Ishikawa (cell line): ENCODE results near the gene ZNF865.

ENCODE experiments used
- CEBPB ChIP-seq: IDR thresholded peaks from 2 replicates; pipeline ENCODE4 v1.6.1; 2012
- CREB1 ChIP-seq: IDR thresholded peaks from 2 replicates; pipeline ENCODE4 v1.6.1; 2012; ENCODE audit warnings: low read depth
- EGR1 ChIP-seq: IDR thresholded peaks from 2 replicates; pipeline ENCODE4 v1.6.1; 2012
- EP300 ChIP-seq: IDR thresholded peaks from 2 replicates; pipeline ENCODE4 v1.6.1; 2012; ENCODE audit warnings: borderline replicate concordance
- FOXM1 ChIP-seq: IDR thresholded peaks from 2 replicates; pipeline ENCODE4 v1.6.1; 2012; ENCODE audit warnings: low read depth, borderline replicate concordance
- NFIC ChIP-seq: IDR thresholded peaks from 2 replicates; pipeline ENCODE4 v1.6.1; 2012
- RAD21 ChIP-seq: IDR thresholded peaks from 2 replicates; pipeline ENCODE4 v1.6.1; 2012; ENCODE audit warnings: low read depth
- TAF1 ChIP-seq: IDR thresholded peaks from 2 replicates; pipeline ENCODE4 v1.6.1; 2012; ENCODE audit warnings: low read depth, mild to moderate bottlenecking
- TCF12 ChIP-seq: IDR thresholded peaks from 2 replicates; pipeline ENCODE4 v1.6.1; 2012; ENCODE audit warnings: low read depth
- TEAD4 ChIP-seq: IDR thresholded peaks from 2 replicates; pipeline ENCODE4 v1.6.1; 2012
- YY1 ChIP-seq: IDR thresholded peaks from 2 replicates; pipeline ENCODE4 v1.6.1; 2012; ENCODE audit warnings: low read depth
- TF ChIP-seq, protein P1 (sequence below): IDR thresholded peaks from 2 replicates; pipeline ENCODE4 v1.6.1; 2012
- TF ChIP-seq, protein P2 (sequence below): IDR thresholded peaks from 2 replicates; pipeline ENCODE4 v1.6.1; 2012; ENCODE audit warnings: low read depth, mild to moderate bottlenecking
- TF ChIP-seq, protein P3 (sequence below): IDR thresholded peaks from 2 replicates; pipeline ENCODE4 v1.6.1; 2012

The ZNF865 gene

DNA sequence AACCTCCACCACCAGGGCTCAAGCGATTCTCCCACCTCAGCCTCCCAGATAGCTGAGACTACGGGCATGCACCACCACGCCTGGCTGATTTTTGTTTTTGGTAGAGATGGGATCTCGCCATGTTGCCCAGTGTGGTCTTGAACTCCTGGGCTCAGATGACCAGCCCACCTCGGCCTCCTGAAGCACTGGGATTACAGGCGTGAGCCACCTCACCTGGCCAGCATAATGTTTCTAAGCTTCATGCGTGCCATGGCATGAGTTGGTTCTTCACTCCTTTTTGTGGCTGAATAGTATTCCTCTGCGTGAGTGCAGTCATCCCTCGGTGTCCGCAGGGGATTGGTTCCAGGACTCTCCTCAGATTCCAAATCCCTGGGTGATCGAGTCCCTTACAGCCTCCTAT lies 20.6 kb upstream of the ZNF865 start:
- TF ChIP-seq, protein P1, sequence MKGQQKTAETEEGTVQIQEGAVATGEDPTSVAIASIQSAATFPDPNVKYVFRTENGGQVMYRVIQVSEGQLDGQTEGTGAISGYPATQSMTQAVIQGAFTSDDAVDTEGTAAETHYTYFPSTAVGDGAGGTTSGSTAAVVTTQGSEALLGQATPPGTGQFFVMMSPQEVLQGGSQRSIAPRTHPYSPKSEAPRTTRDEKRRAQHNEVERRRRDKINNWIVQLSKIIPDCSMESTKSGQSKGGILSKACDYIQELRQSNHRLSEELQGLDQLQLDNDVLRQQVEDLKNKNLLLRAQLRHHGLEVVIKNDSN: no peak
- TF ChIP-seq EGR1 (no peak), NFIC (no peak), EP300 (no peak), CREB1 (no peak), TEAD4 (no peak), FOXM1 (no peak), TCF12 (no peak), RAD21 (no peak), CEBPB (no peak)
- TF ChIP-seq, protein P2, sequence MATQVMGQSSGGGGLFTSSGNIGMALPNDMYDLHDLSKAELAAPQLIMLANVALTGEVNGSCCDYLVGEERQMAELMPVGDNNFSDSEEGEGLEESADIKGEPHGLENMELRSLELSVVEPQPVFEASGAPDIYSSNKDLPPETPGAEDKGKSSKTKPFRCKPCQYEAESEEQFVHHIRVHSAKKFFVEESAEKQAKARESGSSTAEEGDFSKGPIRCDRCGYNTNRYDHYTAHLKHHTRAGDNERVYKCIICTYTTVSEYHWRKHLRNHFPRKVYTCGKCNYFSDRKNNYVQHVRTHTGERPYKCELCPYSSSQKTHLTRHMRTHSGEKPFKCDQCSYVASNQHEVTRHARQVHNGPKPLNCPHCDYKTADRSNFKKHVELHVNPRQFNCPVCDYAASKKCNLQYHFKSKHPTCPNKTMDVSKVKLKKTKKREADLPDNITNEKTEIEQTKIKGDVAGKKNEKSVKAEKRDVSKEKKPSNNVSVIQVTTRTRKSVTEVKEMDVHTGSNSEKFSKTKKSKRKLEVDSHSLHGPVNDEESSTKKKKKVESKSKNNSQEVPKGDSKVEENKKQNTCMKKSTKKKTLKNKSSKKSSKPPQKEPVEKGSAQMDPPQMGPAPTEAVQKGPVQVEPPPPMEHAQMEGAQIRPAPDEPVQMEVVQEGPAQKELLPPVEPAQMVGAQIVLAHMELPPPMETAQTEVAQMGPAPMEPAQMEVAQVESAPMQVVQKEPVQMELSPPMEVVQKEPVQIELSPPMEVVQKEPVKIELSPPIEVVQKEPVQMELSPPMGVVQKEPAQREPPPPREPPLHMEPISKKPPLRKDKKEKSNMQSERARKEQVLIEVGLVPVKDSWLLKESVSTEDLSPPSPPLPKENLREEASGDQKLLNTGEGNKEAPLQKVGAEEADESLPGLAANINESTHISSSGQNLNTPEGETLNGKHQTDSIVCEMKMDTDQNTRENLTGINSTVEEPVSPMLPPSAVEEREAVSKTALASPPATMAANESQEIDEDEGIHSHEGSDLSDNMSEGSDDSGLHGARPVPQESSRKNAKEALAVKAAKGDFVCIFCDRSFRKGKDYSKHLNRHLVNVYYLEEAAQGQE: no peak
- TF ChIP-seq, protein P3, sequence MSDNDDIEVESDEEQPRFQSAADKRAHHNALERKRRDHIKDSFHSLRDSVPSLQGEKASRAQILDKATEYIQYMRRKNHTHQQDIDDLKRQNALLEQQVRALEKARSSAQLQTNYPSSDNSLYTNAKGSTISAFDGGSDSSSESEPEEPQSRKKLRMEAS: no peak

DNA sequence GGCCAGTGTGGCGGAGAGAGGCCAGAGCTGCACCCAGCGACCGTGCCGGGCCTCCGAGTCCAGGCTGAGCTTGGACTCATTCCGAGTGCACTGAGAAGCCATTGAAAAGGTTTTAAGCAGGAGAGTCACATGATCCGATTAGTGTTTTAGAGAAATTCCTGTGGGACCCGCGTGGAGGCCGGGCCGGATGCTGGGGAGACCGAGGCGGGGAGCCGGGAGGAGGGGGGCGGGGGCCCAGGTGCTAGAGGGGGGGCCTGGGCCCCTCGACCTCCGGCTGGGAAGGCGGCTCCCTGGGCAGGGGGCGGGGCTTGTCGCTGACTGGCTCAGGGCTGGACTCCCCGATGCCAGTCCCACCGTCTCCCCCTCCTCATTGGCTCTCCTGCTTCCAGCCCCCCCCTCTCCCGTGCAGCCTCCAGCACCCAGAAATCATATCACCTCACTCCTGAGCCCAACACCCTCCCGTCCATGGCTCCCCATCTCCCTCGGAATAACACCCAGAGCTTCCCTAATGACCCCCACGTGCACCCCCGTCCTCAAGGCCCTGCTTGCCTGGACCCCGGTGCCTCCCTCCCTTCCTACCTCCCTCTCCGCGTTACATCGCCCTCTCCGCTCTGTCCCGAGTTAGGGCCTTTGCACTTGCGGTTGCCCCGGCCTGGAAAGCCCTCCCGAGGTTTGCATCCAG lies 19.6 kb upstream of the ZNF865 start:
- TF ChIP-seq YY1: 0 out of 2 replicates have a peak, but pooled peaks have one; percentile 32
- TF ChIP-seq, protein P2: no peak
- no peak for TF ChIP-seq NFIC
- no peak for TF ChIP-seq CREB1
- TF ChIP-seq, protein P1: peak; percentile 86

DNA sequence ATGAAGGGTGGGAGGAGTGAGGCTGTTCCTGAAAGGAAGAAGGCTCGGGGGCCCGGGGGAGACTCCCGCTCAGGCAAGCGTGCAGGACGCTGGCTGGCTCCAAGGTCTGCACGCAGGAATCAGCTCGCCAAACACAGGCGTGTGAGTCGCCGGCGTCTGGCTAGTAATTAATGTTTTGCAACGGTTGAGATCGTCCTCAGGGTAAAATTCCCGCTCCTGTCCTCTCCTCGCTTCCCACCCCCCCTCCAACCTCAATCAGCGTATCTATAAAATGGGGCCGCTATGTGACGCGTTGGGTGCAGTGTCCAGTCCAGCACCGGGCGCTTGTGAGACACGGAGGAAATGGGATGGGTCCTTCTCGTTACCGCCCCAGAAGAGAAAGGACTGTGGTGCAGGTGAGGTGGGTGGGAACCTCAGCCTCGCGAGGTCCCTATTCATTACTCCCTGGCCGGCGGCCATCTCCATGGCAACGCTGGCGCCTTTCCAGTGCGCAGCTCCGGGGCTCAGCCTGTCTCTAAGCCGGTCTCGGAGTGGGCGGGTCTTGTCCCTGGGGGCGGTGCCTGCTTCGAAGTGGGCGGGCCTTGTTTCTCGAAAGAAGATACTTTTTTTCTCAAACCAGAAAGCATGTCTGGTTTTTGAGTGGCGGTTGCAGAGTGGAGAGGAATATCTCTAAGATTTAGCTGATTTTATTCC lies 18.3 kb upstream of the ZNF865 start:
- peak; percentile 30; the same call in 1 of the 2 replicates for TF ChIP-seq TCF12
- TF ChIP-seq RAD21: peak; percentile 13; the same call in 1 of the 2 replicates
- TF ChIP-seq TAF1: no peak
- no peak for TF ChIP-seq TEAD4
- peak; percentile 32; the same call in 1 of the 2 replicates for TF ChIP-seq YY1
- TF ChIP-seq EP300: no peak
- TF ChIP-seq, protein P2: no peak
- no peak for TF ChIP-seq EGR1
- TF ChIP-seq NFIC: peak; percentile 84
- TF ChIP-seq, protein P3: no peak

DNA sequence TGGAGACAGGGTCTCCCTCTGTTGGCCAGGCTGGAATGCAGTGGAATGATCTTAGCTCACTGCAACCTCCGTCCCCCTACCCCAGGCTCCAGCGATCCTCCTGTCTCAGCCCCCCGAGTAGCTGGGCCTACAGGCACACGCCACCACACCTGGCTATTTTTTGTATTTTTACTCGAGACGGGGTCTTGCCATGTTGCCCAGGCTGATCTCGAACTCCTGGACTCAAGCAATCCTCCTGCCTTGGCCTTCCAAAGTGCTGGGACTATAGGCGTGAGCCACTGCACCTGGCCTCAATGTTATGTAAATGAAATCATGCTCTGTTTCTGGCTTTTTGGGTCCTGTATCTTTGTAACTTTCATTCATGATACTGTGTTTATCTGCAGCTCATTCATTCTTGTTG lies 16.7 kb upstream of the ZNF865 start:
- no peak for TF ChIP-seq EGR1
- TF ChIP-seq, protein P1: no peak
- no peak for TF ChIP-seq TEAD4
- TF ChIP-seq, protein P2: no peak
- TF ChIP-seq CEBPB: no peak
- TF ChIP-seq TCF12: no peak
